Mucosa of descending colon (tissue), 3 donors: Measurements from ENCODE around the gene ID3. TPM values are rescaled to one million over a fixed set of nuclear protein-coding genes. Genes with fewer than 3 reads are reported as not detected.

Experiments
- ATAC-seq: fragments of 200-7000 bp; cut with Tn5 transposase; one replicate; pipeline ENCODE4 v1.9.1; 2020; ENCODE audit warnings: mild to moderate bottlenecking, moderate library complexity
- DNase-seq, 3 donors: peaks; one replicate each; pipeline ENCODE4 v3.0.0-alpha.2; 2020
- H3K36me3 ChIP-seq: fragments of 200-600 bp; one replicate; pipeline ENCODE4 v1.8.0; 2021; ENCODE audit warnings: low read depth, mild to moderate bottlenecking
- H3K4me1 ChIP-seq: fragments of 200-600 bp; one replicate; pipeline ENCODE4 v1.8.0; 2021; ENCODE audit warnings: low read depth, mild to moderate bottlenecking
- H3K4me3 ChIP-seq: fragments of 200-600 bp; one replicate; pipeline ENCODE4 v1.8.0; 2021; ENCODE audit warnings: mild to moderate bottlenecking
- H3K9me3 ChIP-seq: fragments of 200-600 bp; one replicate; pipeline ENCODE4 v1.8.0; 2021; ENCODE audit warnings: mild to moderate bottlenecking
- CTCF ChIP-seq: fragments of 200-600 bp; IDR thresholded peaks from one replicate; pipeline ENCODE4 v1.8.0; 2022; ENCODE audit warnings: antibody characterized with exemption, mild to moderate bottlenecking
- intact Hi-C, 2 donors: fragments of 100-400 bp; cut with DNase I in 1 of 2; cut with micrococcal nuclease in 1 of 2; formaldehyde crosslinking; loops; one replicate each; pipeline versions ENCODE4 v1.11.0 to v1.11.1; 2022; cut with DNase I, micrococcal nuclease
- total RNA-seq, 3 donors: library from RNA; stranded (reverse); fragmentation: NEBNext Ultra II Directional in 2 of 3; extraction: Animal tissue kit (Norgen Biotek cat#: 25700) in 2 of 3; gene quantifications; one replicate each; pipeline versions ENCODE4 v1.2.1 to v1.2.4, GENCODE V29; 2021 to 2023
- donor health status: DM: no; HTN: no; CAD: no; lungs with moderate emphysema.
- donor health status: DM: no; HTN: no; CAD: no.
- donor health status: DM: no; HTN: yes; CAD: no.

ID3 gene
- total RNA-seq, 3 donors from 2014 or later: 83.0 to 316 (median 121) TPM

DNA sequence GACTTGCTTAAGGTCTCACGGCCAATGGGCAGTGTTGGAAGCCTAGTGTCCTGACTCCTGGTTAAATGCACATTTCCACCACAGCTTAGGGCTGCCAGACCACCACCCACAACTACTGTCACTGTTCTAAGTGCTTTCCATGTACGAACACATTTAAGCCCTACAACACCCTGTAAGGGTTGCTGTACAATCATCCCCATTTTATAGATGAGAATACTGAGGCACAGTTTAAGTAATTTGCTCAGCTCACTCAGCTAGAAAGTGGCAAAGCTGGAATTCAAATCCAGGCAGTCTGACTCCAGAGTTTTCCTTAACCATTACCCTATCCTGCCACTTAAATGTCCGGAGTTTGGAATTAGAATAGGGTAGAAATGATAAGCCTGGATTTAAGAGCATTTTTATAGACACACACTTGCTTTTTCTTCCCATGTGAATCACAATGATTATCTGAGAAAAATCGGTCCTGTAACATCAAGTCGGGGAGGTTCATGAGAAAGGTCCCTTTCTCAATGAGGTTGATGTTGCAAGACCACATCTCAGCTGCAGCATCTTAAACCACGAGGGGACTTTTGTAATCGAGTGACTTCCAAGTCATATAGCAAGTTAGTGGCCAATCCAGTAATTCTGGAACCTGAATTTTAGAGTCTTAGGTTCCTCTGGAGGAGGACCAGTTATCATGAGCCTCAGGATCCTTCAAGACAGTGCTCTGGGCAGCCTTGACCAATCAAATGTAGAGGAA, 36.9 kb downstream of the ID3 start:
- DNase-seq (no peak), ATAC-seq (no peak)
- Histone ChIP-seq H3K9me3 (no peaks in the 10 kb centered on the region), H3K36me3 (no peaks in the 10 kb centered on the region), H3K4me3 (no peak overlapping the region), H3K4me1 (peaks cover 40% of the 10 kb centered on the region)
- intact Hi-C loops: no loop called here
- no peak for TF ChIP-seq CTCF

DNA sequence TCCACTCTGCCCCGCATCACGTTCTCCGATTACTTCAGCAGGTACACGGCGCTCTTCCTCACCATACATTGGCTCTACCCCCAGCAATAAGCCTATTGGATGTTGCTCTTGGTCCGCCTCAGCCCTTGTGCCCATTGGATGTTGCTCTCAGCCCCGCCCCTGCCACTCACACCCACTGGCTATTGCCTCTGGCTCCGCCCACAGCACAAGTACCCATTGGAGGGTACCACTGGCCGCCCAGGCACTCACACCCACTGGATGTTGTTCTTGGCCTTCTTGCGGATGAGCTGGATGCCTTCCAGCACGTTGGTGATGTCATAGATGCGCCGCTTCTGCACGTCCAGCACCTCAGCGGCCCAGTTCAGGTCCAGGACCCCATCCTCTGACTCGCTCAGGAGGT, 37.7 kb downstream of the ID3 start:
- no peaks in the 10 kb centered on the region for H3K9me3 ChIP-seq
- DNase-seq (peak in 1 of 3 donors; percentile 59), ATAC-seq (no peak)
- TF ChIP-seq CTCF: no peak
- no peak overlapping the region for H3K4me3 ChIP-seq
- H3K36me3 ChIP-seq: no peaks in the 10 kb centered on the region
- peaks cover 32% of the 10 kb centered on the region for H3K4me1 ChIP-seq
- intact Hi-C loops: no loop called here

DNA sequence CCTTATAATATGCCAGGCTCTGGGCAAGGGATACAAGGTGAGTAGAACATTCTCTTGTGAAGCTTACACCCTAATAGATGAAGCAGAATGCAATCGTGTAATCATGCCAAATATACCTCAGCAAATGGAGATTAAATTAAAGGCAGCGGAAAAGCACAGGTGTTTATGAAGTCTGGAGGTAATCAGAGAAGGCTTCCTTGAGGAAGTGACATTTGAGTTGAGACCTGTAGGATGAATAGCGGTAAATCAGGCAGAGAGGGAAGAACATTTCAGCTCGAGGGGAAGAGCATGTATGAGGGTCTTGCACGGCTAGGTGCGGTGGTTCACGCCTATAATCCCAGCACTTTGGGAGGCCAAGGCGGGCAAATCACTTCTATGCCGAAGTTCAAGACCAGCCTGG, 41.7 kb downstream of the ID3 start:
- ATAC-seq: no peak
- H3K9me3 ChIP-seq: no peaks in the 10 kb centered on the region
- intact Hi-C loops: no loop called here

DNA sequence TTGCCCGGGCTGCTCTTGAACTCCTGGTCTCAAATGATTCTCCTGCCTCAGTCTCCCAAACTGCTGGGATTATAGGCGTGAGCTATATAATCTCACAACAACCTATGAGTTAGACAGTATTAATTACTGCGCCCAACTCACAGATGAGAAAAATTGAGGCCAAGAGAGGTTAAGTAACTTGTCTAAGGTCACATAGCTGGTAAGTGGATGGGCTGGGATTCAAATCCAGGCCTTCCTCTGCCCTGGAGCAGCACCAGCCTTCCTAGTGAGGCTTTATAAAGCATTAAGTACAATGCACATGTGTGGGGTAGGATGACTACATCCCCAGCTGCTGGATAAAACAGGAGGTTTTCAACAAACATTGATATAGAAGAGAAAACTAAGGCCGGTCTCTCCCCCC, 43.4 kb downstream of the ID3 start:
- Histone ChIP-seq H3K4me3 (no peak overlapping the region), H3K36me3 (no peaks in the 10 kb centered on the region), H3K9me3 (no peaks in the 10 kb centered on the region), H3K4me1 (no peaks in the 10 kb centered on the region)
- DNase-seq: no peak
- TF ChIP-seq CTCF: no peak
- intact Hi-C loops: no loop called here
- ATAC-seq: no peak

More for the DNA sequence above, 41.7 kb downstream of the ID3 start:
- Histone ChIP-seq H3K4me1 (no peaks in the 10 kb centered on the region), H3K4me3 (no peak overlapping the region), H3K36me3 (no peaks in the 10 kb centered on the region)
- no peak for TF ChIP-seq CTCF
- no peak for DNase-seq

DNA sequence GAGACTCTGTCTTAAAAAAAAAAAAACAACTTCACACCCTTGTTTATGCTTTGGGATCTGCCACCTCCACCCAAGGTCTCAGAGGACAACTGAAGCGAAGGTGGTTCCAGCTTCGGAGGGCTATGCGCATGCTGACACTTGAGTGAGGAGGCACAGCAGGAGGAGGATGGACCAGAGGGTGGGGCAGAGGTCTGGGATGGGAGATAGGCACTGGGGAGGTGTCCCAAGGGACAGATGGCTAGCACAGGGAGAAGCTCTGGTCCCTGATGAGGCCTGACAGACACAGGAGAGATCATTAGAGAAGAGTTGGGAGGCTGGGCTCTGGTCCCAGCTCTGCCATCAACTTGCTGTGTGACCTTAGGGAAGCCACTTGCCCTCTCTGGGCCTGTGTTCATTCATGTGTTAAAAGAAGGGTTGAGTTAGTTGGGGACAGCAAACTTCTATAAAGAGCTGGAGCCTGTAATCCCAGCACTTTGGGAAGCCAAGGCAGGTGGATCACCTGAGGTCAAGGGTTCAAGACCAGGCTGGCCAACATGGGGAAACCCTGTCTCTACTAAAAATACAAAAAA, 45.1 kb downstream of the ID3 start:
- Histone ChIP-seq H3K4me1 (no peaks in the 10 kb centered on the region), H3K9me3 (no peaks in the 10 kb centered on the region), H3K36me3 (no peaks in the 10 kb centered on the region), H3K4me3 (no peak overlapping the region)
- intact Hi-C loops: no loop called here
- DNase-seq (no peak), ATAC-seq (no peak)
- TF ChIP-seq CTCF: no peak
